ENCODE measurements around the gene ZNF500. TPM values are rescaled to one million over a fixed set of nuclear protein-coding genes. Genes with fewer than 3 reads are reported as not detected.

Gene ZNF500
- total and polyA plus RNA-seq, 10 of the 15 experiments (the other 5 are each of a cell fraction or from before 2014, with no cell fraction given), result 0.99 to 13.1 (median 5.5) TPM

DNA sequence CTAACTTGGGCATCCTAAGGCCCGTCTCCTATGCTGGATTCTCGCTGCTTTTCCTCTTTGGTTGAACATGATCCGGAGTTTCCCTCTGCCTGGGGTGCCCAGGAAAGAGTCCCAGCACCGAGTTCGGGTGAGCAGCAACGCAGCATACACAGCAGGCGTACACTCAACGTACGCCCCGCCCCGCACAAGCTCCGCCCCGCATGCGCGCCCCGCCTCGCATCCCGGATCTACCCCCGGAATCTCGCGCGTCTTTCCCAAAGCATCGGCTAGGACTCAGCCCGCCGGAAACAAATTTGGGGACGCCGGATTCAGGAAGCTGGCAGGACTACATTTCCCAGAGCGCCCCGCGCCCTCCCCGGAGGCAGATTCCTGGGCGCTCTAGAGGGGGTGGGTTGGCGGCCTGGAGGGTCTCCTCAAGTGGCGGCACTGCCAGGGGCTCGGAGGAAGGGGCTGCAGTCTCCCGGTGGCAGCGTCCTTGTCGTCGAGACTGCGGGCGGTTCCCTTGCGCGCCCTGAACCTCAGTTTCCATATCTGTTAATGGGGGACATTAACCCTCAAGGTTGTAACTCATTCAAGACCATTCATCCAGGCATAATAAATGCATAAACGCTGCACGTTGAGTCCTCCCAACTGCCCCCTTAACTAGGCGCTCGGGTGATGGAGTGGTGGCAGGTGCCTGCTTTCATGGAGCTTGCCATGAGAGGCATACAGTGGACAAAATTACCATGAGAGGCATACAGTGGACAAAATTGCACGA lies 1.8 kb upstream of the ZNF500 start (continued):
- TF ChIP-seq, protein P1, sequence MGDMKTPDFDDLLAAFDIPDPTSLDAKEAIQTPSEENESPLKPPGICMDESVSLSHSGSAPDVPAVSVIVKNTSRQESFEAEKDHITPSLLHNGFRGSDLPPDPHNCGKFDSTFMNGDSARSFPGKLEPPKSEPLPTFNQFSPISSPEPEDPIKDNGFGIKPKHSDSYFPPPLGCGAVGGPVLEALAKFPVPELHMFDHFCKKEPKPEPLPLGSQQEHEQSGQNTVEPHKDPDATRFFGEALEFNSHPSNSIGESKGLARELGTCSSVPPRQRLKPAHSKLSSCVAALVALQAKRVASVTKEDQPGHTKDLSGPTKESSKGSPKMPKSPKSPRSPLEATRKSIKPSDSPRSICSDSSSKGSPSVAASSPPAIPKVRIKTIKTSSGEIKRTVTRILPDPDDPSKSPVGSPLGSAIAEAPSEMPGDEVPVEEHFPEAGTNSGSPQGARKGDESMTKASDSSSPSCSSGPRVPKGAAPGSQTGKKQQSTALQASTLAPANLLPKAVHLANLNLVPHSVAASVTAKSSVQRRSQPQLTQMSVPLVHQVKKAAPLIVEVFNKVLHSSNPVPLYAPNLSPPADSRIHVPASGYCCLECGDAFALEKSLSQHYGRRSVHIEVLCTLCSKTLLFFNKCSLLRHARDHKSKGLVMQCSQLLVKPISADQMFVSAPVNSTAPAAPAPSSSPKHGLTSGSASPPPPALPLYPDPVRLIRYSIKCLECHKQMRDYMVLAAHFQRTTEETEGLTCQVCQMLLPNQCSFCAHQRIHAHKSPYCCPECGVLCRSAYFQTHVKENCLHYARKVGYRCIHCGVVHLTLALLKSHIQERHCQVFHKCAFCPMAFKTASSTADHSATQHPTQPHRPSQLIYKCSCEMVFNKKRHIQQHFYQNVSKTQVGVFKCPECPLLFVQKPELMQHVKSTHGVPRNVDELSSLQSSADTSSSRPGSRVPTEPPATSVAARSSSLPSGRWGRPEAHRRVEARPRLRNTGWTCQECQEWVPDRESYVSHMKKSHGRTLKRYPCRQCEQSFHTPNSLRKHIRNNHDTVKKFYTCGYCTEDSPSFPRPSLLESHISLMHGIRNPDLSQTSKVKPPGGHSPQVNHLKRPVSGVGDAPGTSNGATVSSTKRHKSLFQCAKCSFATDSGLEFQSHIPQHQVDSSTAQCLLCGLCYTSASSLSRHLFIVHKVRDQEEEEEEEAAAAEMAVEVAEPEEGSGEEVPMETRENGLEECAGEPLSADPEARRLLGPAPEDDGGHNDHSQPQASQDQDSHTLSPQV (IDR thresholded peaks at IDR 0.05), result no peak
- TF ChIP-seq, protein P2, sequence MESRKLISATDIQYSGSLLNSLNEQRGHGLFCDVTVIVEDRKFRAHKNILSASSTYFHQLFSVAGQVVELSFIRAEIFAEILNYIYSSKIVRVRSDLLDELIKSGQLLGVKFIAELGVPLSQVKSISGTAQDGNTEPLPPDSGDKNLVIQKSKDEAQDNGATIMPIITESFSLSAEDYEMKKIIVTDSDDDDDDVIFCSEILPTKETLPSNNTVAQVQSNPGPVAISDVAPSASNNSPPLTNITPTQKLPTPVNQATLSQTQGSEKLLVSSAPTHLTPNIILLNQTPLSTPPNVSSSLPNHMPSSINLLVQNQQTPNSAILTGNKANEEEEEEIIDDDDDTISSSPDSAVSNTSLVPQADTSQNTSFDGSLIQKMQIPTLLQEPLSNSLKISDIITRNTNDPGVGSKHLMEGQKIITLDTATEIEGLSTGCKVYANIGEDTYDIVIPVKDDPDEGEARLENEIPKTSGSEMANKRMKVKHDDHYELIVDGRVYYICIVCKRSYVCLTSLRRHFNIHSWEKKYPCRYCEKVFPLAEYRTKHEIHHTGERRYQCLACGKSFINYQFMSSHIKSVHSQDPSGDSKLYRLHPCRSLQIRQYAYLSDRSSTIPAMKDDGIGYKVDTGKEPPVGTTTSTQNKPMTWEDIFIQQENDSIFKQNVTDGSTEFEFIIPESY (IDR thresholded peaks at IDR 0.05), result no peak
- TF ChIP-seq BACH1 (IDR thresholded peaks at IDR 0.05; ENCODE audit: borderline replicate concordance), result no peak
- peak; percentile 2 to 69; a peak in 1 of 4 replicates for TF ChIP-seq SRF (IDR thresholded peaks at IDR 0.05; ENCODE audit: low read depth in 2 of 2, low read length in 2 of 2)
- TF ChIP-seq IKZF1 (conservative IDR thresholded peaks at IDR 0.05), result peak; percentile 97
- no peak for TF ChIP-seq RFX5 (IDR thresholded peaks at IDR 0.05; ENCODE audit: low read depth, low read length)
- TF ChIP-seq POLR2AphosphoS5 (IDR thresholded peaks at IDR 0.05; ENCODE audit: low read length), result peak; percentile 77
- peak; percentile 88 to 91 for TF ChIP-seq IKZF2 (IDR thresholded peaks at IDR 0.05)
- no peak for TF ChIP-seq NFIC (IDR thresholded peaks at IDR 0.05; ENCODE audit: low read depth, low read length)
- TF ChIP-seq, protein P3, sequence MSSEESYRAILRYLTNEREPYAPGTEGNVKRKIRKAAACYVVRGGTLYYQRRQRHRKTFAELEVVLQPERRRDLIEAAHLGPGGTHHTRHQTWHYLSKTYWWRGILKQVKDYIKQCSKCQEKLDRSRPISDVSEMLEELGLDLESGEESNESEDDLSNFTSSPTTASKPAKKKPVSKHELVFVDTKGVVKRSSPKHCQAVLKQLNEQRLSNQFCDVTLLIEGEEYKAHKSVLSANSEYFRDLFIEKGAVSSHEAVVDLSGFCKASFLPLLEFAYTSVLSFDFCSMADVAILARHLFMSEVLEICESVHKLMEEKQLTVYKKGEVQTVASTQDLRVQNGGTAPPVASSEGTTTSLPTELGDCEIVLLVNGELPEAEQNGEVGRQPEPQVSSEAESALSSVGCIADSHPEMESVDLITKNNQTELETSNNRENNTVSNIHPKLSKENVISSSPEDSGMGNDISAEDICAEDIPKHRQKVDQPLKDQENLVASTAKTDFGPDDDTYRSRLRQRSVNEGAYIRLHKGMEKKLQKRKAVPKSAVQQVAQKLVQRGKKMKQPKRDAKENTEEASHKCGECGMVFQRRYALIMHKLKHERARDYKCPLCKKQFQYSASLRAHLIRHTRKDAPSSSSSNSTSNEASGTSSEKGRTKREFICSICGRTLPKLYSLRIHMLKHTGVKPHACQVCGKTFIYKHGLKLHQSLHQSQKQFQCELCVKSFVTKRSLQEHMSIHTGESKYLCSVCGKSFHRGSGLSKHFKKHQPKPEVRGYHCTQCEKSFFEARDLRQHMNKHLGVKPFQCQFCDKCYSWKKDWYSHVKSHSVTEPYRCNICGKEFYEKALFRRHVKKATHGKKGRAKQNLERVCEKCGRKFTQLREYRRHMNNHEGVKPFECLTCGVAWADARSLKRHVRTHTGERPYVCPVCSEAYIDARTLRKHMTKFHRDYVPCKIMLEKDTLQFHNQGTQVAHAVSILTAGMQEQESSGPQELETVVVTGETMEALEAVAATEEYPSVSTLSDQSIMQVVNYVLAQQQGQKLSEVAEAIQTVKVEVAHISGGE (CRISPR knock-in tag; IDR thresholded peaks at IDR 0.05), result 0 out of 2 replicates have a peak, but pooled peaks have one; percentile 30
- TF ChIP-seq KLF5 (IDR thresholded peaks at IDR 0.05; ENCODE audit: partially characterized antibody), result no peak
- TF ChIP-seq SMARCA5 (IDR thresholded peaks at IDR 0.05), result peak; percentile 92
- no peak for TF ChIP-seq STAT3 (IDR thresholded peaks at IDR 0.05; ENCODE audit: low read depth, low read length)
- no peak for TF ChIP-seq SMC3 (IDR thresholded peaks at IDR 0.05; ENCODE audit: borderline replicate concordance, low read length)
- peak; percentile 85 for TF ChIP-seq POLR2A (IDR thresholded peaks at IDR 0.05; ENCODE audit: low read depth, low read length)
- TF ChIP-seq FOXM1 (IDR thresholded peaks at IDR 0.05; ENCODE audit: low read depth, low read length), result no peak
- TF ChIP-seq RAD21 (IDR thresholded peaks at IDR 0.05; ENCODE audit: insufficient read depth, low read depth, low read length), result no peak
- no peak for TF ChIP-seq PAX8 (IDR thresholded peaks at IDR 0.05)
- no peak for TF ChIP-seq TCF7 (IDR thresholded peaks at IDR 0.05; ENCODE audit: borderline replicate concordance)
